WTC11 (cell line): ENCODE measurements around the gene CDKN3.

Source experiments
- FOXJ3 ChIP-seq: sonication (generic); formaldehyde crosslinking; IDR thresholded peaks from 2 replicates; pipeline ENCODE4 v1.9.0; 2021; ENCODE audit warnings: missing genetic modification reagents, mild to moderate bottlenecking, borderline replicate concordance
- GABPB1 ChIP-seq: sonication (generic); formaldehyde crosslinking; IDR thresholded peaks from 2 replicates; pipeline ENCODE4 v1.8.1; 2023; ENCODE audit warnings: mild to moderate bottlenecking, missing genetic modification reagents
- NFYB ChIP-seq: sonication (generic); formaldehyde crosslinking; conservative IDR thresholded peaks from 2 replicates; pipeline ENCODE4 v1.8.0; 2022; ENCODE audit warnings: low read depth, missing genetic modification reagents
- RELA ChIP-seq: sonication (generic); formaldehyde crosslinking; IDR thresholded peaks from 2 replicates; pipeline ENCODE4 v1.8.1; 2022; ENCODE audit warnings: missing genetic modification reagents, mild to moderate bottlenecking, borderline replicate concordance
- TF ChIP-seq, protein P1 (sequence below): sonication (generic); formaldehyde crosslinking; IDR thresholded peaks from 2 replicates; pipeline ENCODE4 v1.8.1; 2023; ENCODE audit warnings: mild to moderate bottlenecking, moderate library complexity, missing genetic modification reagents
- TF ChIP-seq, protein P2 (sequence below): sonication (generic); formaldehyde crosslinking; IDR thresholded peaks from 2 replicates; pipeline ENCODE4 v1.8.1; 2023; ENCODE audit warnings: mild to moderate bottlenecking, missing genetic modification reagents, moderate library complexity
- TF ChIP-seq, protein P3 (sequence below): fragments of 200-600 bp; IDR thresholded peaks from 2 replicates; pipeline ENCODE4 v1.8.0; 2022; ENCODE audit warnings: antibody characterized with exemption
- TF ChIP-seq, protein P4 (sequence below): sonication (generic); formaldehyde crosslinking; IDR thresholded peaks from 2 replicates; pipeline ENCODE4 v1.8.1; 2023; ENCODE audit warnings: mild to moderate bottlenecking, missing genetic modification reagents

DNA sequence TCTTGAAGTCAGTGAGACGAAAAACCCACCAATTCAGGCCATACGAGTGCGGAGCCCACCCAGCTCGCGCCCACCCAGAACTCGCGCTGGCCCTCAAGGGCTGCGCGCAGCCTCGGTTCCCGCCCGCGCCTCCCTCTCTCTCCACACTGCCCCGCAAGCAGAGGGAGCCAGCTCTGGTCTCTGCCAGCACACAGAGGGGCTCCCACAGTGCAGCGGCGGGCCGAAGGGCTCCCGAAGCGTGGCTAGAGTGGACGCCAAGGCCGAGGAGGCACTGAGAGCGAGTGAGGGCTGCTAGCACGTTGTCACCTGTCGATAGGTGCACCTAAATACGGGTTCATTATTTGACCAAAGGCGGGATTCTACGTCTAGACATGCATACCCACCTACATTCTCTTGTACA lies 2.2 kb upstream of the CDKN3 start:
- TF ChIP-seq, protein P1, sequence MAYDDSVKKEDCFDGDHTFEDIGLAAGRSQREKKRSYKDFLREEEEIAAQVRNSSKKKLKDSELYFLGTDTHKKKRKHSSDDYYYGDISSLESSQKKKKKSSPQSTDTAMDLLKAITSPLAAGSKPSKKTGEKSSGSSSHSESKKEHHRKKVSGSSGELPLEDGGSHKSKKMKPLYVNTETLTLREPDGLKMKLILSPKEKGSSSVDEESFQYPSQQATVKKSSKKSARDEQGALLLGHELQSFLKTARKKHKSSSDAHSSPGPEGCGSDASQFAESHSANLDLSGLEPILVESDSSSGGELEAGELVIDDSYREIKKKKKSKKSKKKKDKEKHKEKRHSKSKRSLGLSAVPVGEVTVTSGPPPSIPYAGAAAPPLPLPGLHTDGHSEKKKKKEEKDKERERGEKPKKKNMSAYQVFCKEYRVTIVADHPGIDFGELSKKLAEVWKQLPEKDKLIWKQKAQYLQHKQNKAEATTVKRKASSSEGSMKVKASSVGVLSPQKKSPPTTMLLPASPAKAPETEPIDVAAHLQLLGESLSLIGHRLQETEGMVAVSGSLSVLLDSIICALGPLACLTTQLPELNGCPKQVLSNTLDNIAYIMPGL (CRISPR knock-in tag): no peak
- TF ChIP-seq NFYB (CRISPR knock-in tag) (no peak), GABPB1 (CRISPR knock-in tag) (no peak), FOXJ3 (CRISPR knock-in tag) (no peak), RELA (no peak)
- TF ChIP-seq, protein P2, sequence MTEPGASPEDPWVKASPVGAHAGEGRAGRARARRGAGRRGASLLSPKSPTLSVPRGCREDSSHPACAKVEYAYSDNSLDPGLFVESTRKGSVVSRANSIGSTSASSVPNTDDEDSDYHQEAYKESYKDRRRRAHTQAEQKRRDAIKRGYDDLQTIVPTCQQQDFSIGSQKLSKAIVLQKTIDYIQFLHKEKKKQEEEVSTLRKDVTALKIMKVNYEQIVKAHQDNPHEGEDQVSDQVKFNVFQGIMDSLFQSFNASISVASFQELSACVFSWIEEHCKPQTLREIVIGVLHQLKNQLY: no peak
- TF ChIP-seq, protein P3, sequence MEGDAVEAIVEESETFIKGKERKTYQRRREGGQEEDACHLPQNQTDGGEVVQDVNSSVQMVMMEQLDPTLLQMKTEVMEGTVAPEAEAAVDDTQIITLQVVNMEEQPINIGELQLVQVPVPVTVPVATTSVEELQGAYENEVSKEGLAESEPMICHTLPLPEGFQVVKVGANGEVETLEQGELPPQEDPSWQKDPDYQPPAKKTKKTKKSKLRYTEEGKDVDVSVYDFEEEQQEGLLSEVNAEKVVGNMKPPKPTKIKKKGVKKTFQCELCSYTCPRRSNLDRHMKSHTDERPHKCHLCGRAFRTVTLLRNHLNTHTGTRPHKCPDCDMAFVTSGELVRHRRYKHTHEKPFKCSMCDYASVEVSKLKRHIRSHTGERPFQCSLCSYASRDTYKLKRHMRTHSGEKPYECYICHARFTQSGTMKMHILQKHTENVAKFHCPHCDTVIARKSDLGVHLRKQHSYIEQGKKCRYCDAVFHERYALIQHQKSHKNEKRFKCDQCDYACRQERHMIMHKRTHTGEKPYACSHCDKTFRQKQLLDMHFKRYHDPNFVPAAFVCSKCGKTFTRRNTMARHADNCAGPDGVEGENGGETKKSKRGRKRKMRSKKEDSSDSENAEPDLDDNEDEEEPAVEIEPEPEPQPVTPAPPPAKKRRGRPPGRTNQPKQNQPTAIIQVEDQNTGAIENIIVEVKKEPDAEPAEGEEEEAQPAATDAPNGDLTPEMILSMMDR: no peak
- TF ChIP-seq, protein P4, sequence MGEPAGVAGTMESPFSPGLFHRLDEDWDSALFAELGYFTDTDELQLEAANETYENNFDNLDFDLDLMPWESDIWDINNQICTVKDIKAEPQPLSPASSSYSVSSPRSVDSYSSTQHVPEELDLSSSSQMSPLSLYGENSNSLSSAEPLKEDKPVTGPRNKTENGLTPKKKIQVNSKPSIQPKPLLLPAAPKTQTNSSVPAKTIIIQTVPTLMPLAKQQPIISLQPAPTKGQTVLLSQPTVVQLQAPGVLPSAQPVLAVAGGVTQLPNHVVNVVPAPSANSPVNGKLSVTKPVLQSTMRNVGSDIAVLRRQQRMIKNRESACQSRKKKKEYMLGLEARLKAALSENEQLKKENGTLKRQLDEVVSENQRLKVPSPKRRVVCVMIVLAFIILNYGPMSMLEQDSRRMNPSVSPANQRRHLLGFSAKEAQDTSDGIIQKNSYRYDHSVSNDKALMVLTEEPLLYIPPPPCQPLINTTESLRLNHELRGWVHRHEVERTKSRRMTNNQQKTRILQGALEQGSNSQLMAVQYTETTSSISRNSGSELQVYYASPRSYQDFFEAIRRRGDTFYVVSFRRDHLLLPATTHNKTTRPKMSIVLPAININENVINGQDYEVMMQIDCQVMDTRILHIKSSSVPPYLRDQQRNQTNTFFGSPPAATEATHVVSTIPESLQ (CRISPR knock-in tag): no peak
